Measurements from ENCODE around the gene LPP. TPM values are rescaled to one million over a fixed set of nuclear protein-coding genes. Genes with fewer than 3 reads are reported as not detected.

Gene LPP
- total RNA-seq, 2 donors from 2014 or later, result 170 to 246 TPM

DNA sequence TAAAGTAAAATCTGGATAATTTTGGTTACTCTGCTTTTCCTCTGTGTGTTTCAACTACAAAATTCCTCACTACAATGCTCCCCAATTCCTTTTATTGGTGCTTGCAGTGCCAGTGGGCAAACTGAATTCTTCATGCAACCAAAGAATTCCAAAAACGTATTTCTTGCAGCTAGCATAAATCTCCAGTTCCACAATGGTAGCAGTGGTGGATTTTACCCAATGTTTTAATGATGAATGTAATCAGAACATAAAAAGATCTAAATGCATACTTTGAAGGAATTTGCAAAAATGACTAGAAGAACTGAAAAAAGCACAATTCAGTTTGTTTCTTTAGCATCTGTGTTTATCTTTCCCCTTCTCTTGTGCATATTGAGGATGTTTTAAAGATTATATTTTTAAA is 658.2 kb downstream of the LPP start:
- TF ChIP-seq, protein P1, sequence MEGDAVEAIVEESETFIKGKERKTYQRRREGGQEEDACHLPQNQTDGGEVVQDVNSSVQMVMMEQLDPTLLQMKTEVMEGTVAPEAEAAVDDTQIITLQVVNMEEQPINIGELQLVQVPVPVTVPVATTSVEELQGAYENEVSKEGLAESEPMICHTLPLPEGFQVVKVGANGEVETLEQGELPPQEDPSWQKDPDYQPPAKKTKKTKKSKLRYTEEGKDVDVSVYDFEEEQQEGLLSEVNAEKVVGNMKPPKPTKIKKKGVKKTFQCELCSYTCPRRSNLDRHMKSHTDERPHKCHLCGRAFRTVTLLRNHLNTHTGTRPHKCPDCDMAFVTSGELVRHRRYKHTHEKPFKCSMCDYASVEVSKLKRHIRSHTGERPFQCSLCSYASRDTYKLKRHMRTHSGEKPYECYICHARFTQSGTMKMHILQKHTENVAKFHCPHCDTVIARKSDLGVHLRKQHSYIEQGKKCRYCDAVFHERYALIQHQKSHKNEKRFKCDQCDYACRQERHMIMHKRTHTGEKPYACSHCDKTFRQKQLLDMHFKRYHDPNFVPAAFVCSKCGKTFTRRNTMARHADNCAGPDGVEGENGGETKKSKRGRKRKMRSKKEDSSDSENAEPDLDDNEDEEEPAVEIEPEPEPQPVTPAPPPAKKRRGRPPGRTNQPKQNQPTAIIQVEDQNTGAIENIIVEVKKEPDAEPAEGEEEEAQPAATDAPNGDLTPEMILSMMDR (IDR thresholded peaks at IDR 0.05), result no peak
- intact Hi-C loops (cut with DNase I), result no loop called here
- H3K4me1 ChIP-seq, result peaks cover 3% of the 10 kb centered on the region

DNA sequence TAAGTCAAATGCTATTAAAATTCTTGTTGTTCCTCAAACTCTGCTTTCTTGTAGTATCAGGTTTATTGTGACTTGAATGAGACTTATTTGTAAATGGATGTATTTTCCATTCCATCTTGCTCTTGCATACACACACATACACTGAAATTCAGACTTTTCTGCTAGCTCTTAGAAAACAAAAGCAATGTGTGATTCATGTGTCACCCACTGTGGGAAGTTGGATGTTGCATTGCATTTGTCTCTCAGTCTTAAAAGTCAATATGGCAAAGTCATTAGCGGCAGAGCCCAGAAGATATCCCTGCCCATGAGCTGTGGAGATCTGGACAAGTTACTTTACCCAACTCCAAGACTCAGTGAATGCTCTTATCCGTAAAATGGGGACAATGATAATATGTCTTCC is 660.6 kb downstream of the LPP start:
- DNase-seq, result no peak
- Histone ChIP-seq H3K4me1 (peaks cover 3% of the 10 kb centered on the region), H3K36me3 (no peaks in the 10 kb centered on the region), H3K9ac (ENCODE audit: low read depth in 2 of 2, low read length in 2 of 2) (no peak overlapping the region), H3K9me3 (no peaks in the 10 kb centered on the region), H3K4me3 (no peak overlapping the region), H3K27ac (no peak overlapping the region), H3K27me3 (no peaks in the 10 kb centered on the region)
- TF ChIP-seq, protein P1 (IDR thresholded peaks at IDR 0.05), result no peak
- intact Hi-C loops (cut with DNase I), result no loop called here

More for the DNA sequence above, 658.2 kb downstream of the LPP start:
- H3K27ac ChIP-seq, result no peak overlapping the region
- H3K36me3 ChIP-seq, result no peaks in the 10 kb centered on the region
- H3K9ac ChIP-seq (ENCODE audit: low read depth in 2 of 2, low read length in 2 of 2), result no peak overlapping the region
- no peak overlapping the region for H3K4me3 ChIP-seq
- no peaks in the 10 kb centered on the region for H3K9me3 ChIP-seq
- no peak for DNase-seq
- no peaks in the 10 kb centered on the region for H3K27me3 ChIP-seq

DNA sequence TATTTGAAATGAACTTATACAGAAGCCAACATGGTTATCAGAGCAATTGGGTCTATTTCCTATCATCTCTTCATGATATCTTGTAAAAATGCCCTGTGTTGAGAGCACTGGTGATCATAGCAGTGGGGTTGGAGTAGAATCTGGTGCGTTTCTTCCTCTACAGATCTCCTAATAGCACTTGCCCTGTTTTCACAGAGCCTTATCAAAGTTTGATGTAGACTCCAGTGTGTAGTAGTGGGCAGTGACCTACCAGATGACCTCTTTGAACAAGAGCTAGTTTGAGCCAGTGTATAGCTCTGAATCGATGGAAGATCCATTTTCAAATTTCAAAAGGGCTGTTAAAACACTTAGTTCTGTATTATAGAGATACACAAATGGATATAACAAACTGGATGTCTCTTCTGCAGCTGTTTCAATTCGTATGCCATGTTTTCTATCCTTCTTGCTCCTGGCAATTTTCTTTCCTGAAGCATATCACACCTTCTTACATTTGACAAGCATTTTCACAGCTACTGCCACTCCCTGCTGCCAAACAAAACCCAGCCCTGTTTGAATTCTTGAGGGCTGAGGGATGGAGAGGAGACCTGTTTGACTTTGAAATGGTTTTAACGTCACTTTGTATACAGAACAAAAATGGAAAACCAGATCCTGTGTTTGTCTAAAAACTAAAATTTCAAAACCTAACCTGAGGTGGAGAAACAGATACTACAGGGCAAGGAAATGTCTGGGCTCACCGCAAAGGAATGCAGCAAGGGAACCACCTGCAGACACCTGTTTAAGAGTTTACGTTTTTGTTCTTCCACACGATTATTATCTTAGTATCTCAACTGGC is 663.4 kb downstream of the LPP start:
- H3K27ac ChIP-seq, result no peak overlapping the region
- no peak for DNase-seq
- no peaks in the 10 kb centered on the region for H3K9me3 ChIP-seq
- no peak overlapping the region for H3K9ac ChIP-seq (ENCODE audit: low read depth in 2 of 2, low read length in 2 of 2)
- TF ChIP-seq, protein P1 (IDR thresholded peaks at IDR 0.05), result no peak
- no peak overlapping the region for H3K4me3 ChIP-seq
- H3K4me1 ChIP-seq, result peaks cover 3% of the 10 kb centered on the region
- H3K27me3 ChIP-seq, result no peaks in the 10 kb centered on the region
- no peaks in the 10 kb centered on the region for H3K36me3 ChIP-seq
- intact Hi-C loops (cut with DNase I), result no loop called here

DNA sequence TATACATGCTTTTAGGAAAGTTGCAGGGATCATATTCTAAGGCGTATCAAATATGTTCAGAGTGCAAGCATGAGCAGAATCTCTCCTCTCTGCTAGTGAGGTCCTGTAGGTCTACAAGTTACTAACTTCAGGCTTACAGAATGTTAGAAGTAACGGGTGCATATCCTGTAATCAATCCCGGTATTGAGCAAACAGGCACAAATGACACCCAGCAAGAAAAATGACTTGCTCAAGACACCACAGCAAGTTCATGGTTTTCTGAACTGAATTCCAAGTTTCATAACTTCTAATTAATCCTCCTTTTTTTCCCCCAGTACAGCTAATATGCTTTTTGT is 663.9 kb downstream of the LPP start:
- H3K4me3 ChIP-seq, result no peak overlapping the region
- no peaks in the 10 kb centered on the region for H3K27me3 ChIP-seq
- no peak overlapping the region for H3K9ac ChIP-seq (ENCODE audit: low read depth in 2 of 2, low read length in 2 of 2)
- peaks cover 3% of the 10 kb centered on the region for H3K4me1 ChIP-seq
- DNase-seq, result no peak
- no peak overlapping the region for H3K27ac ChIP-seq
- TF ChIP-seq, protein P1 (IDR thresholded peaks at IDR 0.05), result no peak
- intact Hi-C loops (cut with DNase I), result no loop called here
- H3K9me3 ChIP-seq, result no peaks in the 10 kb centered on the region
- no peaks in the 10 kb centered on the region for H3K36me3 ChIP-seq

DNA sequence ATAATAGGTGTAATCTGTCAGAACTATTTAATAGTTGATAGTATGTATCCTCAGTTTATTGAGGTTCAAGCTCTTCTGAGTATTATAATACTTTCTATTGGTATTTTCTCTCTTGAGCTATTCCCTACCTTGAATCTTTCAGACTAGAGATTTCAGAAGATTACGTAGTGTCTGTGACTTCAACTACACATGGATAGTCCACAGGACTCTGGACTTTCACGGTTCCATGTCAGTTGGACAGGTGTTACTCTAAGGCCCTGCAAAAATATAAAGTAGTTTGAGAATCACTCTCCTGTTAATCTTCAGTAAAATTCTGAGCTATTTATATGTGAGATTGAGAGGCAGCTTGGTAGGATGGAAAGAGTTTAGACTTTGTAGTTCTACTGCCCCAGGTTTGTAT is 664.3 kb downstream of the LPP start:
- Histone ChIP-seq H3K4me1 (peaks cover 3% of the 10 kb centered on the region), H3K36me3 (no peaks in the 10 kb centered on the region), H3K9me3 (no peaks in the 10 kb centered on the region), H3K27ac (no peak overlapping the region), H3K4me3 (no peak overlapping the region), H3K27me3 (no peaks in the 10 kb centered on the region), H3K9ac (ENCODE audit: low read depth in 2 of 2, low read length in 2 of 2) (no peak overlapping the region)
- DNase-seq, result no peak
- intact Hi-C loops (cut with DNase I), result no loop called here
- TF ChIP-seq, protein P1 (IDR thresholded peaks at IDR 0.05), result no peak

All from colonic mucosa (tissue), 4 donors.